Prostate gland (tissue), 2 donors: Measurements from ENCODE around the gene MBOAT2. TPM values are rescaled to one million over a fixed set of nuclear protein-coding genes. Genes with fewer than 3 reads are reported as not detected.

Experiments used
- DNase-seq: peaks from one replicate; pipeline ENCODE4 v3.0.0-alpha.2; 2019; ENCODE audit warnings: low spot score
- H3K27ac ChIP-seq, 2 donors: fragments of 200-600 bp; sonication (generic); 2 replicates each; pipeline ENCODE4 v1.5.1; 2017 to 2019
- H3K27me3 ChIP-seq: fragments of 200-600 bp; sonication (generic); replicated peaks from 2 replicates; pipeline ENCODE4 v1.5.1; 2019; ENCODE audit not compliant: insufficient read depth
- H3K36me3 ChIP-seq, 2 donors: fragments of 200-600 bp; sonication (generic); 1 replicate in 1 of 2; 2 replicates in 1 of 2; pipeline versions ENCODE4 v1.5.1 to v1.8.1; 2017 to 2019
- H3K4me1 ChIP-seq: fragments of 200-600 bp; sonication (generic); replicated peaks from 2 replicates; pipeline ENCODE4 v1.5.1; 2019
- H3K4me3 ChIP-seq, 2 donors: fragments of 200-600 bp; sonication (generic); 2 replicates each; pipeline ENCODE4 v1.5.1; 2017 to 2019
- H3K9me3 ChIP-seq: fragments of 200-600 bp; sonication (generic); 2 replicates; pipeline ENCODE4 v1.5.1; 2017
- POLR2A ChIP-seq: fragments of 450-650 bp; IDR thresholded peaks from one replicate; pipeline ENCODE4 v1.6.1; 2016; ENCODE audit warnings: antibody characterized with exemption, mild to moderate bottlenecking
- POLR2AphosphoS5 ChIP-seq: sonication (generic); formaldehyde crosslinking; IDR thresholded peaks from one replicate; pipeline ENCODE4 v1.6.1; 2017; ENCODE audit warnings: antibody characterized with exemption
- WGBS: methylation state at CpG from one replicate; pipeline ENCODE4 v1.1.5; 2018; 5-methylcytosine and 5-hydroxymethylcytosine counted together
- intact Hi-C: fragments of 100-400 bp; cut with DNase I; formaldehyde crosslinking; loops from one replicate; pipeline ENCODE4 v1.14.2; 2022
- total RNA-seq, 2 donors: library from RNA; depleted of rRNA; stranded (reverse); fragments of >200 nt; gene quantifications; one replicate each; pipeline ENCODE4 v1.1.0, GENCODE V29; 2016
- TF ChIP-seq, protein P1 (sequence below), 4 experiments: fragments of 200-600 bp in 2 of 4; fragments of 450-650 bp in 2 of 4; sonication (generic) in 2 of 4; IDR thresholded peaks; 1 replicate in 3 of 4; 2 replicates in 1 of 4; pipeline ENCODE4 v1.5.1; 2016 to 2019; ENCODE audit warnings: antibody characterized with exemption in 4 of 4, mild to moderate bottlenecking in 2 of 4, moderate library complexity in 2 of 4

The MBOAT2 gene
- total RNA-seq, 2 donors from 2014 or later: 20.3 to 40.2 TPM

DNA sequence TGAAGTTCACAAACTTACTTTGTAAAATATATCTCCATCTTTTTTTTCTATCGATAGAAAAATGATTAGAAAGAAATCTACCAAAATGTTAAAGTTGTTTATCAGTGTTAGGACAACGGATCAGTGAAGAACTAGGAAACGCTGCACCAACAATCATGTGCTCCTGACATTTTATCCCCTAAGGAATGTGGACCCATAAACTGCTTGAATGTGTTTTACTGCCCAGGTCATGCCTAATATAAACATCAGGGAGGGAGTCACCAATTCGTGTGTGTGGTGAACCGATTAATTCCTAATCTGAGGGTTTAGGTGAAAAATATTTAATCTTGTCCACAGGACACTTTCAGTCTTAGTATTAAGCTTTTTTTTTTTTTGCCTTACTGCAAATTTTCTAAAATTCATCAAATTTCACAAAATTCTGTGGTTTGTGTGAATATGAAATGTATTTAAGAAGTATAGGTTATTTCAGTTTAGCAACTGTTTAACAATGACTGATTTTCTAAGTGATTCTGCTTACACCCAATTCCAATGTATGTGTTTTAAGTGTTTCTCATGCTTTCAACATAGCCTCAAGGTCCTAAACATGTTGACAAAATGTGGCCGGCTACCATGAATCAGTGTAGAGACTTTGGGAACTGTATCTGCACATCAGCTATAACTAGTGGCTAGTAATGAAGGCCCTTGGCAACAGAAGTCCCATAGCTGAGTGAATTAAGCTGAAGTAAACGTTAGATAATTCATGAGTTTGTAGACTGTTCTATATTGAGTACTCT lies 155.0 kb downstream of the MBOAT2 start:
- H3K27me3 ChIP-seq: no peaks in the 10 kb centered on the region
- intact Hi-C loops: no loop called here
- no peak for TF ChIP-seq POLR2AphosphoS5
- TF ChIP-seq, protein P1, sequence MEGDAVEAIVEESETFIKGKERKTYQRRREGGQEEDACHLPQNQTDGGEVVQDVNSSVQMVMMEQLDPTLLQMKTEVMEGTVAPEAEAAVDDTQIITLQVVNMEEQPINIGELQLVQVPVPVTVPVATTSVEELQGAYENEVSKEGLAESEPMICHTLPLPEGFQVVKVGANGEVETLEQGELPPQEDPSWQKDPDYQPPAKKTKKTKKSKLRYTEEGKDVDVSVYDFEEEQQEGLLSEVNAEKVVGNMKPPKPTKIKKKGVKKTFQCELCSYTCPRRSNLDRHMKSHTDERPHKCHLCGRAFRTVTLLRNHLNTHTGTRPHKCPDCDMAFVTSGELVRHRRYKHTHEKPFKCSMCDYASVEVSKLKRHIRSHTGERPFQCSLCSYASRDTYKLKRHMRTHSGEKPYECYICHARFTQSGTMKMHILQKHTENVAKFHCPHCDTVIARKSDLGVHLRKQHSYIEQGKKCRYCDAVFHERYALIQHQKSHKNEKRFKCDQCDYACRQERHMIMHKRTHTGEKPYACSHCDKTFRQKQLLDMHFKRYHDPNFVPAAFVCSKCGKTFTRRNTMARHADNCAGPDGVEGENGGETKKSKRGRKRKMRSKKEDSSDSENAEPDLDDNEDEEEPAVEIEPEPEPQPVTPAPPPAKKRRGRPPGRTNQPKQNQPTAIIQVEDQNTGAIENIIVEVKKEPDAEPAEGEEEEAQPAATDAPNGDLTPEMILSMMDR (IDR thresholded peaks at IDR 0.05): no peak
- TF ChIP-seq POLR2A: no peak
- DNase-seq: no peak
- no peaks in the 10 kb centered on the region for H3K9me3 ChIP-seq
- no peak overlapping the region for H3K27ac ChIP-seq
- no peaks in the 10 kb centered on the region for H3K4me1 ChIP-seq
- H3K36me3 ChIP-seq: no peaks in the 10 kb centered on the region
- H3K4me3 ChIP-seq: no peak overlapping the region
- 65% methylated on average over 7 of the region's 7 CpGs for WGBS

DNA sequence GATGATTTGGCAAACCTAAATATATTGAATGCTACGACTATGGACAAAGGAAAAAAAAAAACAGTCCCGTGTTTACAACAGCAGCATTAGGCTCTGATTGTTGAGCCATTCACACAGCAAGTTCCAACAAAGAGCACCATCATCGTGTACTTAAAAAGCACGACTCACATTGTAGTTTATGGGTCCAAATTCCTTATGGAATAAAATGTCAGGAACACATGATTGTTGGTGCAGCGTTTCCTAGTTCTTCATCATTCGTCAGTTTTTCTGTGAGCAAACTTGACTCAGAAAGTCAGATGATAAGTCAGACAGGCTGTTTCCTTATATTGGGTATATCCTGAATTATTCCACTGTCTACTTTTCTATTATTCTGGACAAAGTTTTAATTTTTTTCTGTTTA lies 156.1 kb downstream of the MBOAT2 start:
- TF ChIP-seq POLR2AphosphoS5: no peak
- no peak for TF ChIP-seq POLR2A
- TF ChIP-seq, protein P1 (IDR thresholded peaks at IDR 0.05): no peak
- Histone ChIP-seq H3K4me3 (no peak overlapping the region), H3K27me3 (no peaks in the 10 kb centered on the region), H3K27ac (no peak overlapping the region), H3K36me3 (no peaks in the 10 kb centered on the region), H3K9me3 (no peaks in the 10 kb centered on the region), H3K4me1 (no peaks in the 10 kb centered on the region)
- WGBS: 67% methylated on average over 6 of the region's 6 CpGs
- no peak for DNase-seq
- intact Hi-C loops: no loop called here

DNA sequence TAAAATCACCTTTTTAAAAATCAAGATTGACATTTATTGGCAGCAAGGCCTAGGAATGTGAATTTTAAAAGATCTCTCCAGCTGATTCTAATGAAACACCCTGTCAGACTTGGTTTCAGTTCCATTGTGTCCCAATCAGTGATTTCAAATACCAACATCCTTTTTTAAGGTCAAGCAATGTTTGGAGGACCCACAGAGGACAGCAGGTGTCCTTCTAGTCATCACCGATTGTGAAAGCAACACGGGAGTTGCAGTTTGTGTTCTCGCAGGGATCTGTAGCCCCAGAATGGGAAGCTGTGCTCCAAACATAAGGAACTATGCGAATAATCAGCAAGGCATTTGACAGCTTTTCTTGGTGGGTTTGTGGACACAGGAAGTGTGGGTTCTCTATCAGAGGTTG lies 161.6 kb downstream of the MBOAT2 start:
- no peak for DNase-seq
- TF ChIP-seq POLR2A (no peak), POLR2AphosphoS5 (no peak)
- TF ChIP-seq, protein P1 (IDR thresholded peaks at IDR 0.05): no peak
- 90% methylated on average over 4 of the region's 4 CpGs for WGBS

DNA sequence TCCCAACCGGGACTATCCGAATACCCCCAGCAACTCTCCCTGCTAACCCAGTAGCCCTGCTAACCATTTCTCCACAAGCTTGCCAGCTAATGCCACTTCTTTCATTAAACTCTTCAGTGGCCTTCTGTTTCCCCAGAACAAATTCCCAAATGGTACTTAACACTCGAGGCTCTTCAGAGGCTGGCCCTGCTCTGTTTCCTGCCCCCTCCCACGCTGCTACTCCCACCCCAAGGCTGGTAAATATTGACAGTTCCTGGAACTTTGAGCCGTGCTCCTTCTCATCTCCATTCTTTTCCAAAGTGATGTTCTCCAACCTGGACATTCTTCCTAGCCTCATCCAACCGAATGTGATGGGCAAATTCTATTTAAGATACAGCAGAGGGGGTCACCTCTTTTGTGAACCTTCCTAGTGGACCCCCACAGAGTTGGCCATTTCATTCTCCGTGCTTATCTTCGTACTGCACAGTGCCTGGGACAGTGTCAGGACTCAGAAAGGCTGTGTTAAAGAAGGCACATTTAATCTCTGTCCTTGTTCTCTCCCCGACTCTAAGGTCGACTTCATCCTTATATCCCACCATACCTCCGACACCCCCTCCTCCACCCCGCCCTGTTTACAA lies 162.9 kb downstream of the MBOAT2 start:
- WGBS: 69% methylated on average over 11 of the region's 12 CpGs
- Histone ChIP-seq H3K4me1 (no peaks in the 10 kb centered on the region), H3K36me3 (no peaks in the 10 kb centered on the region), H3K27me3 (no peaks in the 10 kb centered on the region), H3K4me3 (no peak overlapping the region), H3K27ac (no peak overlapping the region), H3K9me3 (no peaks in the 10 kb centered on the region)
- intact Hi-C loops: no loop called here
- no peak for DNase-seq
- TF ChIP-seq, protein P1 (IDR thresholded peaks at IDR 0.05): no peak
- TF ChIP-seq POLR2A: no peak
- no peak for TF ChIP-seq POLR2AphosphoS5

More for the DNA sequence above, 161.6 kb downstream of the MBOAT2 start:
- Histone ChIP-seq H3K27me3 (no peaks in the 10 kb centered on the region), H3K9me3 (no peaks in the 10 kb centered on the region), H3K27ac (no peak overlapping the region), H3K36me3 (no peaks in the 10 kb centered on the region), H3K4me3 (no peak overlapping the region), H3K4me1 (no peaks in the 10 kb centered on the region)
- intact Hi-C loops: no loop called here
